HG03378 (cell line): ENCODE measurements around the gene CCL11.
"Not testable (repeated sequence)": the region's sequence is repeated elsewhere in the genome, so short reads cannot be mapped to it uniquely, and the experiment has no call there.

Experiments used
- ATAC-seq: cut with Tn5 transposase; IDR thresholded peaks from one replicate; pipeline ENCODE4 v1.9.1; 2021; ENCODE audit warnings: mild to moderate bottlenecking, moderate library complexity; ENCODE audit not compliant: unreplicated experiment

CCL11 gene

GRCh38 chr17:34306466-34306865, 20.9 kb downstream of the CCL11 start:
- no peak for ATAC-seq

DNA sequence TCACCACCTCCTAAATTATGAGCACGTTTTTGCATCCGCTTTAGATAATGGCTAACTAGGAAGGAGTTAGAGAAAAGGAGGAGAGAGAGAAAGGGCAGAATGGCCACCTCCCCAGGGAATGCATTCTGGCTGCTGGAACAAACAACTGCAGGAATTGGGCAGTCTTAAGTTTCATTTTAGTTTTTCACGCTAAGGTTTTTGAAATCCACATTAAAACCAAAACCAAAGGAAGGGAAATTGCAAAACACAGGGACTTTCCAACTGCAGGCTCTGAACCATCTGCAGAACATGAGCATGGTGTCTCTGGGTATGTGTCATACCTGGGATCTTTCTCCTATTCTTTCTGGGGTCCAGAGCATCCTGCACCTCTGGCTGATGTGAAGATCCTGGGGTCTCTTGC, 21.6 kb downstream of the CCL11 start:
- ATAC-seq: no peak

- ATAC-seq: no peak
These were observed 22.8 kb downstream of the CCL11 start for GRCh38 chr17:34308371-34308770.

- ATAC-seq: no peak
These were observed 25.7 kb downstream of the CCL11 start for GRCh38 chr17:34311291-34311690.

DNA sequence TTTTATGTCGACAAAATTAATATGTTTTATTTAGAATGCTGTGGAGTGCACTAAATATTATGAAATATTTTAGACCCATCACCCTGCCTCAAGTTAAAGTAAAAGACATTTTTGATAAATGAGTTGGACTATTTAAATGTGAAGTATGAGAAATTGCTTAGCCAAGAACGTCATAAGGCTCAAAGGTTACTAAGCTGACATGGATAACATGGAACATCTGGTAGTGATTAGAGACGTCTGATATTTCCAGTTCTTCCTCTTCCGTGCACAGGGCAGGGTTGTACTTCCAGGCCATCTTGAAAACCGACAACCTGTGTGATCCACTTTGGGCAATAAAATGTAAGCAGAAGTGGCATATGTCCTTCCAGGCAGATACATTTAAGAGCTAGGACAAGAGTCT, 26.5 kb downstream of the CCL11 start:
- no peak for ATAC-seq

DNA sequence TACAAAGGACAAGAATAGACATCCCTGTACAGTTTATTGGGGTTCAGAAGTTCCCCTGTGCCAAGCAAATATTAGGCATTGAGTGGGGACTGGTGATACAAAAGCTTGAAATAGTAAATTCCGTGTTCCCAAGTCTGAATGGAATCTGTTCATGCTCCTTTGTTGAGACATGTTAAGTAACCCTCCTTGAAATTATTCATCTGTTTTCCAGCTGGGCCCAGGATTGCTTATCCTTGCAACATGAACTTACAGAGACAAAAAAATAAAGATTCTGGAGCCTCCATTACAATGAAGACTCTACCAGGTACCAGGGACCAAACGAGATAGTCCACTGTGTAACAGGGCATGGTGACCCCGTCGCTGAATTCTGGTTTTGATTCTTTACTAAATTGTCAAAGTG, 27.6 kb downstream of the CCL11 start:
- ATAC-seq: no peak

DNA sequence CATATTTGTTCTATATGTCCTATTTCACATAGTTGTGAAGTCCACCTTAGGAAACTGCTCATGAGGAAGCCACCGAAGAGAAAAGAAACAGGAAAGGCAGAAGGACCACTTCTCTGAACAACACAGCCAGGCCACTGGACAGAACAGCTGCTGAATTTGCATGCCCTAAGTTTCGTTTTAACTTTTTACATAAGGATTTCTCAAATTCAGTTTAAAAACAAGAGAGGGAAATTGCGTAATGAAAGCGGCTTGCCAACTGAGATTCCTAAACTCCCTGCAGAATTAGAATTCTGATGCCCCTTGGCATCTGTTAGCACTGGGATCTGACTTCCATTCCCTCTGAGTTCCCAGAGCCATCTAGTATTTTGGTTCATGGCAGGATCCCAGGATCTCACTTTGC, 28.7 kb downstream of the CCL11 start:
- ATAC-seq: no peak

GRCh38 chr17:34318474-34318873, 32.9 kb downstream of the CCL11 start:
- no peak for ATAC-seq

DNA sequence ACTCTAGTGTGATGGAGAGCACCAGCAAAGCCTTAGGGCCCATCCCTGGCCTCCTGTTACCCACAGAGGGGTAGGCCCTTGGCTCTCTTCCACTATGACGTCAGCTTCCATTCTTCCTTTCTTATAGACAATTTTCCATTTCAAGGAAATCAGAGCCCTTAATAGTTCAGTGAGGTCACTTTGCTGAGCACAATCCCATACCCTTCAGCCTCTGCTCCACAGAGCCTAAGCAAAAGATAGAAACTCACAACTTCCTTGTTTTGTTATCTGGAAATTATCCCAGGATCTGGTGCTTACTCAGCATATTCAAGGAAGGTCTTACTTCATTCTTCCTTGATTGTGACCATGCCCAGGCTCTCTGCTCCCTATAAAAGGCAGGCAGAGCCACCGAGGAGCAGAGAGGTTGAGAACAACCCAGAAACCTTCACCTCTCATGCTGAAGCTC, 33.5 kb downstream of the CCL11 start, which contains the start of gene CCL8:
TSS of gene CCL8 (plus strand) at position 397 of the 445 bp plus-strand sequence. CDS start 67 bp downstream, outside the sequence.
- ATAC-seq: no peak

GRCh38 chr17:34321964-34322363, 36.4 kb downstream of the CCL11 start:
- no peak for ATAC-seq

GRCh38 chr17:34327580-34327979, 42.0 kb downstream of the CCL11 start:
- ATAC-seq: not testable (repeated sequence)

GRCh38 chr17:34337701-34338100, 52.2 kb downstream of the CCL11 start:
- no peak for ATAC-seq
